Measurements from ENCODE around the gene RAB11A. TPM values are rescaled to one million over a fixed set of nuclear protein-coding genes. Genes with fewer than 3 reads are reported as not detected.

Gene RAB11A
- polyA plus RNA-seq (ENCODE audit: insufficient read length in 4 of 4), result 100 to 1,000 TPM; 244 to 340 (median 286) TPM

DNA sequence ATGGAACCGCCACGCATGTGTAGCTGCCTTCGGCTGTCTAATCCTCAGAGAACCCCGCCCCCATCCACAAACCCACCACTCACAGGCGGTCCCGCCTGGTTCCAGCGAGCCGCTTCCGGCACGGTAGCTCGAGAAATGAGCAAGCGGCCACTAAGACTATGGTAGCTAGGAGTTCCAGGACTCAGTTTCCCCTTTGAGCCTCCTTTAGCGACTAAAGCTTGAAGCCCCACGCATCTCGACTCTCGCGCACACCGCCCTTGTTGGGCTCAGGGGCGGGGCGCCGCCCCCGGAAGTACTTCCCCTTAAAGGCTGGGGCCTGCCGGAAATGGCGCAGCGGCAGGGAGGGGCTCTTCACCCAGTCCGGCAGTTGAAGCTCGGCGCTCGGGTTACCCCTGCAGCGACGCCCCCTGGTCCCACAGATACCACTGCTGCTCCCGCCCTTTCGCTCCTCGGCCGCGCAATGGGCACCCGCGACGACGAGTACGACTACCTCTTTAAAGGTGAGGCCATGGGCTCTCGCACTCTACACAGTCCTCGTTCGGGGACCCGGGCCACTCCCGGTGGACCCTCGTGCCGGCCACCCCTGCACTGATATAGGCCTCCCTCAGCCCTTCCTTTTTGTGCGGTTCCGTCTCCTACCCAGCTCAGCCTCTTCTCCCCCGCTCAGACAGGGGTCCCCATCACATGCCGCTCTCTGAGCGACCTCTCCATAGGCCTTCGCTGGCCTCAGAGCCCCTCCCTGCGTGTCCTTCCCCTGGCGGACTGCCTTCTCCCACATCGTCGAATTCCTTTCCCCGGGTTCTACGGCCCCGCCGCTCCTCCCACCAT, at the start of gene RAB11A:
RAB11A (plus strand) TSS at position 366 of the 828 bp plus-strand sequence; CDS start at position 461, 95 bp downstream.
- DNase-seq (ENCODE audit: low read depth in 4 of 4, low spot score in 3 of 4), result peak; percentile 91 to 94 (median 94)

DNA sequence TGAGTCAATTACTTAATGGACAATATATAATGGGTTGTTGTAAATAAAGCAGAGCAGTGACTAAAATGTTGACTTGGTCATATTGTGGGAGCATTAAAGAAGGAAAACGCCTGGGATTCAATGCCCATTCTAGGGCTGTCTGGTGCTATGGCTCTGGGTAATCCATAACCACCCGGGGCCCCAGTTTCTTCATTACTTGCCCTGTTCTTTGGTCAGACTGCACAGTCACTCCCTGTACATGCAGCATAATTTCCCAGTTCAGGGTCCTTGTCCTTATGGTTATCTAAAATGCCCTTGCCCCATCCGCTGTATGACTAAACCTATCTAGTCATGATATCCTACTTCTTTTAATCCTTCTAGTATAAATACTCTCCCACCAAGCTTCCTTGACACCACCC, 49.7 kb upstream of the RAB11A start:
- no peak for DNase-seq (ENCODE audit: low read depth in 4 of 4, low spot score in 3 of 4)

DNA sequence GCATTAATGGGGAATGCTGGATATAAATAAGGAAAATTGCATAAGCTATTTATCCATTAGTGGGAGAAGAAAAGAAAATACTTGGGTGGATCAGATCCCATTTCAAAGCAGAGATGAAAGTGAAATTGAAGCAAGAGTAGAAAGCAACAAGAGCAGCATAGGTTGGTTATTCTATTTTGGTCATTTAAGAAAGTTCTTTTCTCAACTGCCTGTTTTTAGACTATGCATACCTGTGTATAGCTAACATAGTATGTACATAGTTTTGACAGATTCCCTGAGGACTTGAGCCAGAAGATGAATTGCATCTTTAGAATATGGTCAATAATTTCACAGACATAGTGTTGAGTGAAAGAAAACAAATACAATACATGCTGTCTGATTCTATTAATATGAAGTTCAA, 48.2 kb upstream of the RAB11A start:
- DNase-seq (ENCODE audit: low read depth in 4 of 4, low spot score in 3 of 4), result no peak

DNA sequence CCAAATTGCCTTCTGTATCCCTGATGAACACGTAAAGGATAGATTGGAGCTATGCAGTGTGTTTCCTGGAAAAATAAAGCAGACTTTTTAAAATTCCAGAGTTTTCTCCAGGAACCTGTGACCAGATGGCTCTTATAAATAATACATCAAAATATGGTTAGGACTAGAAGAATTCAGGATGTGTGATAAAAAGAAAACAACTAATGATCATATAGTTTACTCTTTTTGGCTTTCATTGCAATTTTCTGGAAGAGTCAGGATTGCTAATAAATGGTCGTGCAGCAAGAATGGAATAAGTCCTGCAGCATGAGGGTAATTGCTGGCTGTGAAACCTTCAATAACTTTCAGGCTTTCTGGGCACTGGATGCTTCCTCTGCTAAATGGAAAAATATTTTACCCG, 47.0 kb upstream of the RAB11A start:
- DNase-seq (ENCODE audit: low read depth in 4 of 4, low spot score in 3 of 4), result no peak

DNA sequence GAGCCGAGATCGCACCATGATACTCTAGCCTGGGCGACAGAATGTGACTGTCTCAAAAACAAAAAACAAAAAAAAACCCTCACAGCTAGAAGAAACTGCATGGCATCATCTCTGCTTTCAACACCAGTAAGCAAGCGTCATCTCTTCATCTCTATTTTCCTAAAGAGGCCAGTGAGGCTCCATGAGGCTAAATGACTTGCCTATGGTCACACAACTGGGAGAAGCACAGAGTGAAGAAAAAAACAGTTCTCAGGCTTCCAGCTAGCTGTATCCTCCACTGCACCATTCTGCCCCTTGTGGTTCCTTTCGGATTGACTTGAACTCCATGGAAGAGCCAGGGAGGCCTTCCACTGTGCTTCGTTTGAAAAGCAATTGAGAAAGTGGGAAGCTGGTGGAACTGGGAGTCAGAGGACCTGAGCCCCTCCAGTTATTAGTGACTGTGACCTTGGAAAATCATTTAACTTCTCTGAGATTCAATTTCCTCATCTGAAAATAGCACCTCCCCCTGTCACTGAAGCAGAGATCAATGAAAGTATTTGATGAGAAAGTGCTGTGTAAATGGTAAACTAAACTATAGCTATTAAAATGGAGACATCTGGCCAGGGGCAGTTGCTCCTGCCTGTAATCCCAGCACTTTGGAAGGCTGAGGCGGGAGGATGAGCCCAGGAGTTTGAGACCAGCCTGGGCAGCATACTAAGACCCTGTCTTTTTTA, 45.1 kb upstream of the RAB11A start:
- DNase-seq (ENCODE audit: low read depth in 4 of 4, low spot score in 3 of 4), result no peak

DNA sequence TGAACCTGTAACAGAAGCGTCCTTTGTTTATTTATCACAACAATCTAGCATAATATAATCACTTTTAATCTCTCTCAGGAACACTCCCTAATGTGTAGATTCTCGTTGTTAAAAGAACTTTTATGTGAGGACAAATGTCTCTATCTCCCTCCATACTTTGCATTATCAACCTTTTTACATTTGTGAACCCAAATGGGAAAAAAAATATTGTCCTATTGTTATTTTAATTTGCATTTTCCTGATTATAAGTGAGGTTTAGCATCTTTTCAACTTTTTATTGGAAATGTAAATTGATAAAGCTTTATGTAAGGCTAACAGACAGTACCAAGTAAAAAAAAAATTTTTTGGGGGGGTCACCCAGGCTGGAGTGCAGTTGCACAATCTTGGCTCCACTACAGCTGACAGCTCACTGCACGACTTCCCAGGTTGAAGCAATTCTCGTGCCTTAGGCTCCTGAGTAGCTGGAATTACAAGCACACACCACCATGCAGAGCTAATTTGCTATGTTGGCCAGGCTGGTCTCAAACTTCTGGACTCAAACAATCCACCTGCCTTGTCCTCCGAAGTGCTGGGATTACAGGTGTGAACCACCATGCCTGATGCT, 44.2 kb upstream of the RAB11A start:
- no peak for DNase-seq (ENCODE audit: low read depth in 4 of 4, low spot score in 3 of 4)

DNA sequence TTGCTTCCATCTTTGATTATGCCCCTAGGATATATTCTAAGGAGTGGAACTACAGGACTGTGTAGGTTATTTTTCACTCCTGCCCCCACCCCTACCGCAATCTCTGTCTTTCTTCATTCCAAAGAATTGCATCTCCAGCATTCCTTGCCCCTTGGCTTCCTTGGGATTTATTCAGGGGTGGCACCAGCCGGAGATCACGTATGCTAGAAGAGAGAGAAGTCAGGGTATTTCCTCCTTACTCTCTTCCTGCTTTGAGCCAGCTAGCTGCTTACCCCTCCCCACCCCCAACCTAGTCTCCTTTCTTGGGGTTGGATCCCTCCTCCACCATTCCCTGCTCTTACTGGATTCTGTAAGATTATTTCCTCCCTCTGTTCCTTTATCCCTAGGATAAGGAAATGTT, 42.2 kb upstream of the RAB11A start:
- DNase-seq (ENCODE audit: low read depth in 4 of 4, low spot score in 3 of 4), result no peak

DNA sequence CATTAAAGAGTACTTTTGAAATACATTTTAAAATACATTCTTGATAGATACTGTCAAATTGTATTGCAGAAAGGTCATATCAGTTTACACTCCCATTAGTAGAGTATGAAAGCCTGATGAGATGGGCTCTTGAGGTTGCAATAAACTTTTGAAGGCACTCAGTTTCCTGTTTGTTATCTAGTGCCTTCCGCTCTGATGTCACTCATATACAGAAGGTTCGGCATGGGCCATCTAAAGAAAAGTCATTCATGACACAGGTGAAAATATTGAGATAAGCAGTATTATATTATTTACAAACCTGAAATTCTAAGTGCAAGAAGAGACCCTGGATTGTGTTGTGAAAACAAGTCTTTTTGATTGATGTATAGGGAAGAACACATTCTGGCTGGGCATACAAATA, 40.7 kb upstream of the RAB11A start:
- DNase-seq (ENCODE audit: low read depth in 4 of 4, low spot score in 3 of 4), result no peak

DNA sequence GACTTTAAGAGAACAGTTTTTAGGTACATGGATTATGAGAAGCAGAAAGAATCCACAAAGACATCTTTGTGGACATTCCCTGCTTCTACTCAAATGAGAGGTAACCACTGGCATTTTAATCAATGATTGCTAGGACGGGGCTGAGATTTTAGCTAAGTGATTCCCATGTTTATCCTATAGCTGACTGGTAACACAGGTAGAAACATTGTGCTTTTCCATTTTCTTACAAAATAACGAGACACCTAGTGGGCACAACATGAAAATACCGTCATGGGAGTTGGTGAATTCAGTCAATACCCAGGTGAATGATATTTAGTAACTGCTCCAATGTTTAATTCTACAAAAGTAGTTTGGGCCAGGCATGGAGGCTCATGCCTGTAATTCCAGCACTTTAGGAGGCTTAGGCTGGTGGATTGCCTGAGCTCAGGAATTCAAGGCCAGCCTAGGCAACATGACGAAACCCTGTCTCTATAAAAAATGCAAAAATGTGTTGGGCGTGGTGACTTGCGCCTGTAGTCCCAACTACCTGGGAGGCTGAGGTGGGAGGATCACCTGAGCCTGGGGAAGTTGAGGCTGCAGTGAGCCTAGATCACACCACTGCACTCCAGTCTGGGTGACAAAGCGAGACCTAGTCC, 40.0 kb upstream of the RAB11A start:
- DNase-seq (ENCODE audit: low read depth in 4 of 4, low spot score in 3 of 4), result no peak

DNA sequence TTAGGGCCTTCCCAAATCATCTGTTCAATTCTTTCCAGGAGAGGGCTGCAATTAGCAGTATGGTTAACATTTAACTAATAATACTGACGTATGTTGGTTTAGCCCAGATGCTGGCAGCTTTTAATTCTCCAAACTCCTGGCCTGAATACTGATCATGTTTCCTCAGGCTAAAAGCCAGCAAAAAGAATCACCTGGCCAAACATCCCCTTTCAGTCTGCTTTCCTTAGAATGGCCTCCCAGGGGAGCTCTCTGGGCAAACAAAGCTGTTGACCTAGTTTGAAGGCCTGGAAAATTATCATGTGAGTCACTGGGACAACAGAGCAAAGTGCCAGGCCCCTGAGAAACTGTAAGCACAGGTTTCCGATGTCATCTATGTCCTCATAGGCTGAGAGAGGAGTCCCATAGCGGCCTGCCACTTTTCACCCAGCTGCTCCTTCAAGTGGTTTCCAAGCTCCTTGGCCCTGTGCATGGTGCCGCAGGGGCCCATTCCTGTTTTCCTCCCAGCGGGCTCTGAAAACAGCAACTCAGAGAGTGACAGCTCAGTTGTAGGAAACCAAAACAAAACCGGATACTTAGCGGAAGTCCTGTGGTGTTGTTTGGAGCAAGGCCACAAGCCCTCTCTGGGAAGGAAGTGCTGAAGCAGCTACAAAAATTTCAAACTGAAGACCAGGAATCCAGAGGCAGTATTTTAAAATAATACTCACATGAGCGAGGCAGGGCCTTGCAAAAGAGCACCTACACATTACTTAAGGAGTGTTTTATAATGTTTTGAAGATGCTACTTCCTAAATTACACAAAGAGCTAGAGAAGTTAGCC, 36.5 kb upstream of the RAB11A start:
- DNase-seq (ENCODE audit: low read depth in 4 of 4, low spot score in 3 of 4), result peak; percentile 62 to 84 (median 76)

DNA sequence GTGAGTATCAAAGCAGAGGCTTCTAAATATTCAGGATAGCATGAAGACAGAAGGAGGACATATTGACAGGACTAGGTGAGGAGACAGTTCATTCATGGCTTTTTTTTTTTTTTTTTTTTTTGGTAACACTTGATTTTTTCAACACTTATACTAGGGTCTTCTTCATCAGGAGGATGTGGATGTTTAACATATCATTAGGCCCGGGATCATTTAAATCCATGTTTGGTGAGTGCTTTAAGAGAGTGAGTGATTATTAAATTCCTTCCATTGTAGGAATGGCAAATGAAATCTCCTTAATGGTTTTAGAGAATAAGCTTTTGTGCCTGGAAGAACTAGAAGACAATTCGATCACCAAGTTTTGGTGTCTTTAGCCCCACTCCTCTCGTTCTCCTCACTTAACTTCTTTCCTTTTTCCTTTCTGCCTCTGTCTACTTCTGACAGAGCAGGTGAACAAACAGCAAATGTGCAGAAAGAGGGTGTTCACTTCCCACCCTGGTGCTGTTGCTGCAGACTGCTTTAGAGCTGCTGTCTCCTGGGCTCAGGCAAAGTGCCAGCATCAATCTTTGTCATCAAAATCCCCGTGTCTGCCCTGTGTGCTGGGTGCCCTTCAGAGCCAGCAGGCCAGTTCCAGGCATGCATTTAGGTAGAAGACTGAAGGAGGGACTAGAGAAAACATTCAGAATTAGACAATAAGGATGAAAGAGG, 35.6 kb upstream of the RAB11A start:
- DNase-seq (ENCODE audit: low read depth in 4 of 4, low spot score in 3 of 4), result no peak

DNA sequence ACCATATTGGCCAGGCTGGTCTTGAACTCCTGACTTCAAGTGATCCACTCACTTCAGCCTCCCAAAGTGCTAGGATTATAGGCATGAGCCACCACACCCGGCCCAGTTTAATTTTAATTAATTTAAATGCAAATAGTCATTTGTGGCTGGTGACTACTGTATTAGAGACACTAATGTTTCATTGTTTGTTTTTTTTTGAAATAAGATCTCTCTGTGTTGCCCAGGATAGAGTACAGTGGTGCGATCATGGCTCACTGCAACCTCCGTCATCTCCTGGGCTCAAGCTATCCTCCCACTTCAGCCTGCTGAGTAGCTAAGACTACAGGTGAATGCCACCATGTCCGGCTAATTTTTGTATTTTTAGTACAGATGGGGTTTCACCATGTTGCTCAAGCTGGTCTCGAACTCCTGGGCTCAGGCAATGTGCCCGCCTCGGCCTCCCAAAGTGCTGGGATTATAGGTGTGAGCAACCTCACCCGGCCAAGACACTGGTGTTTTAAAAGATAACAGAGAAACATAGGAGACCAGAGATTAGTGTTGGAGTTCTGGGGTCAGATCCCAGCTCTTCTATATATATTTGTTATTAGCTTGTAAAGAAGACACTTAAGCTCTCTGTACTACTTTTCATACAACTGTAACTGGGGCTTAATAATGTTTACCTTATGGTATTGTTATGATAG, 34.5 kb upstream of the RAB11A start:
- DNase-seq (ENCODE audit: low read depth in 4 of 4, low spot score in 3 of 4), result no peak

DNA sequence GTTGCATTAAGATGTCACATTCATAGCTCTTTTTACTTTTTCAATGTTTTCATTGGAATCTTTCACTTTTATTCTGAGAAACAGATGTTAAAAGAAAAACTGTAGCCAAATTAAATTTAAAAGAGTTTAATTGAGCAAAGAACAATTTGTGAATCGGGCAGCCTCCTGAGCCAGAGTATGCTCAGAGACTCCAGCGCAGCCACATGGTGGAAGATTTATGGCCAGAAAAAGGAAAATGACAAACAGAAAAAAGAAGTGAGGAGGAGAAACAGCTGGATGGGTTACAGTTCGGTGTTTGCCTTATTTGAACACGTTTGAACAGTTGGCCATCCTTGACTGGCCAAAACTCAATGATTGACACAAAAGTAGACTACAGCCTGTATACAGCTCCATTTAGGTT, 33.8 kb upstream of the RAB11A start:
- DNase-seq (ENCODE audit: low read depth in 4 of 4, low spot score in 3 of 4), result peak in 1 of 4 donors; percentile 39

DNA sequence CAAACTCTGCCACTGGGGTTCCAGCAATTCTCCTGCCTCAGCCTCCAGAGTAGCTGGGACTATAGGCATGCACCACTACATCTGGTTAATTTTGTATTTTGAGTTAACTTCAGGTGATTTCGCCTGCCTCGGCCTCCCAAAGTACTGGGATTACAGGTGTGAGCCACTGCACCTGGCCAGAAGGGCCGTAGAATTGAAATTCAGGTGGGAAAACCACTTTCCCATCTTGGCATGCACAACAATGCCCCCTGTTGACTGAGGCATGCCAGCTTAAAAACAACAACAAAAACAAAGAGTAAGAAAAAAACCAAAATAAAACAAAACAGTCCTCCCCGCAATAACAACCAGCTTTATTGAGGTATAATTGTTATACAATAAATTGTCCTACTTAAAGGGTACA, 32.6 kb upstream of the RAB11A start:
- DNase-seq (ENCODE audit: low read depth in 4 of 4, low spot score in 3 of 4), result no peak

DNA sequence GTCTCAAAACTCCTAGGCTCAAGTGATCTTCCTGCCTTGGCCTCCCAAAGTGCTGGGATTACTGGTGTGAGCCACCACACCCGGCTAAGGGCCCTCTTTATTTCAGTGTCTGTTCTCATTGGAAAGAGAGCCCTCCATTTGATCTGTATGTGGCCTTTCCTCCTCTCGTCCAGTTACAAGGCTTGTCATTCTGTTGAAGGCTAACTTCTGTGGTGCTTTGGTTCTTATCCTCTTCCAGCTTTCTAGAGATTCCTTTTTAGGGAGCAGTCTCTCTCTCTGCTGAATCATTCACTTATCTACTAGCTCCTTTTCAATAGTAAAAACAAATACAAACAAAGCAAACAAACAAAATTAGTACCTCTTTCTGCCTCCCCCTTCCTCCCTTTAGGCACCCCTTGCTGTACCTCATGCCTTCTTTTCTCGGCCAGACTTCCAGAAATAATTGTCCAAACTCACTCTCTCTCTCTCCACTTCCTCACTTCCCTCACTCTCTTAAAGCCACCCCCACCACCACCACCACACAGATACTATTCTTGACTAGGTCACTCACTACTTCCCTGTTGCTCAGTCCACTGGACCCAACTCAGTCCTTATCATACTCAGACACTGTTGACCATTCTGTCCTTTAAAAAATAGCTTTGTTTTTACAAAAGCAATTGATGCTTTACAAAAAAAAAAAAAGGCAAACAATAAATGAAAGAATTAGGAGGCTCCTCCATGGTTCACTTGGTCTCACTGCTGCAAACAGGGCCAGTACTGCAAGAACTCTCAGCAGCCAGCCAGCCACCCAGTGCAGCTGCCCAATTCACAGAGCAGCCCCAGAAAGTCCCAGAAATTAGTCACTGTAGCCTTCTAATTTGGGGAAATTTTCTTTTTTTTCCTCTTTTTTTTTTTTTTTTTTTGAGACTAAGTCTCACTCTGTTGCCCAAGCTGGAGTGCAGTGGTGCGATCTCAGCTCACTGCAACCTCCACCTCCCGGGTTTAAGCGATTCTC, 31.7 kb upstream of the RAB11A start:
- DNase-seq (ENCODE audit: low read depth in 4 of 4, low spot score in 3 of 4), result no peak

DNA sequence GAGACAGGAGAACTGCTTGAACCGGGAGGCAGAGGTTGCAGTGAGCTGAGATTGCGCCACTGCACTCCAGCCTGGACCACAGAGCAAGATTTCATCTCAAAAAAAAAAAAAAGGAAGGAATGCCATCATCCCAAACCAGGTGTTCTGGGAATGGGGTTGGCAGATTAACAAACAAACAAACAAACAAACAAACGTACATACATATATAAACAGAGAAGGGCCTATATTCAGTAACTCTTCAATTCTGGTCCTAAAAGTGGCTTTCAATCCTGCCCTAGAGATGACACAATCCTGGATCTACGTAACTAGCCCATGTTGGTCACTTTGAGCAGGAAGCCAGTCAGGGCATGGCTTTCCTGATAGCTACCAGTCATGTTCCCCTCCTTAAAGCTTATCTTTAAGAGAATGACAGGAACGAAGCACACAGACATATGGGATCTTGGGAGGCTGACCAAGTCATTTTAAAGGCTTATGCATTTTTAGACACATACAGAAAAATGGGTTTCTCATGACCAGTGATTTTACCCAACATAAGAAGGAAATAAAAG, 29.9 kb upstream of the RAB11A start:
- no peak for DNase-seq (ENCODE audit: low read depth in 4 of 4, low spot score in 3 of 4)

DNA sequence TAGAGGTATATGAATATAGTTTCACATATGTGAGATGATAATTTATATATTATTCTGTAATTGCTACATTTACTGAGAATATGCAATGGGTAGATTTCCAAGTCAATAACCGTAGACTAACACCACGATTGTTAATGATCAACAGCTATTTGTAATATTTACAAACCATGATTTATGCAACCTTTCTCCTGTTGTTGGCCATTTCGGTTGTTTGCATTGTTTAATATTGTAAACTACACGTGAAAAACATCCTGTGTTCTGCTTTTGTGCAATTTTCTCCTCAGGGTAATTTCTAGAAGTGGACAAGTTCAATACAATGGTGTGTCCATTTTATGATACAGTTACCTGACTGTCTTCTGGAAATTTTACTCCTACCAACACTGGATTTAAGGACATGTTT, 29.3 kb upstream of the RAB11A start:
- no peak for DNase-seq (ENCODE audit: low read depth in 4 of 4, low spot score in 3 of 4)
